Measurements from ENCODE around the gene TBPL1.
"Not testable (repeated sequence)": the region's sequence is repeated elsewhere in the genome, so short reads cannot be mapped to it uniquely, and the experiment has no call there.

Gene TBPL1

GRCh38 chr6:133954657-133955576, 1.9 kb downstream of the TBPL1 start:
- DNase-seq = no peak

GRCh38 chr6:133955582-133956415, 2.8 kb downstream of the TBPL1 start:
- DNase-seq = no peak

GRCh38 chr6:133956416-133957049, 3.5 kb downstream of the TBPL1 start:
- no peak for DNase-seq

- no peak for DNase-seq
Measured at GRCh38 chr6:133957227-133957626, 4.2 kb downstream of the TBPL1 start.

- DNase-seq = no peak
Measured at GRCh38 chr6:133957780-133958242, 4.8 kb downstream of the TBPL1 start.

- no peak for DNase-seq
Measured at GRCh38 chr6:133958791-133959190, 5.8 kb downstream of the TBPL1 start.

- no peak for DNase-seq
Measured at GRCh38 chr6:133959667-133960368, 6.8 kb downstream of the TBPL1 start.

- DNase-seq = no peak
Measured at GRCh38 chr6:133961831-133962230, 8.8 kb downstream of the TBPL1 start.

GRCh38 chr6:133964052-133964451, 11.0 kb downstream of the TBPL1 start:
- no peak for DNase-seq

GRCh38 chr6:133964702-133965101, 11.7 kb downstream of the TBPL1 start:
- DNase-seq = no peak

GRCh38 chr6:133965817-133966360, 12.9 kb downstream of the TBPL1 start:
- DNase-seq = no peak

GRCh38 chr6:133966654-133967329, 13.8 kb downstream of the TBPL1 start:
- no peak for DNase-seq

GRCh38 chr6:133967347-133967746, 14.3 kb downstream of the TBPL1 start:
- no peak for DNase-seq

- DNase-seq = not testable (repeated sequence)
Measured at GRCh38 chr6:133967835-133968234, 14.8 kb downstream of the TBPL1 start.

GRCh38 chr6:133969285-133969920, 16.4 kb downstream of the TBPL1 start:
- no peak for DNase-seq

- no peak for DNase-seq
Measured at GRCh38 chr6:133969921-133970295, 16.9 kb downstream of the TBPL1 start.

- no peak for DNase-seq
Measured at GRCh38 chr6:133971861-133972260, 18.8 kb downstream of the TBPL1 start.

GRCh38 chr6:133972388-133972787, 19.4 kb downstream of the TBPL1 start:
- DNase-seq = no peak

- no peak for DNase-seq
Measured at GRCh38 chr6:133973109-133973971, 20.3 kb downstream of the TBPL1 start.
